Smooth muscle cell (in vitro differentiated cells): ENCODE results near the gene NHS. TPM values are rescaled to one million over a fixed set of nuclear protein-coding genes. Genes with fewer than 3 reads are reported as not detected.
A peak's percentile ranks its signal among the peaks of the same experiment; 100 is the strongest.

Source experiments
- DNase-seq: peaks from one replicate; lab custom pipeline; 2025; ENCODE audit not compliant: unreplicated experiment; lab: John Stamatoyannopoulos, UW
- H2AFZ ChIP-seq: fragments of 200-600 bp; sonication (generic); 2 replicates; pipeline ENCODE4 v1.6.0; 2016; ENCODE audit warnings: antibody characterized with exemption, low read depth, mild to moderate bottlenecking
- H3F3A ChIP-seq: fragments of 200-600 bp; sonication (generic); 2 replicates; pipeline ENCODE4 v1.6.0; 2017; ENCODE audit warnings: antibody characterized with exemption, low read depth
- H3K27ac ChIP-seq: fragments of 200-600 bp; sonication (generic); 2 replicates; pipeline ENCODE4 v1.5.1; 2016; ENCODE audit warnings: low read depth, mild to moderate bottlenecking
- H3K27me3 ChIP-seq: fragments of 200-600 bp; sonication (generic); 2 replicates; pipeline ENCODE4 v1.6.1; 2016; ENCODE audit warnings: low read depth, mild to moderate bottlenecking
- H3K36me3 ChIP-seq: fragments of 200-600 bp; sonication (generic); 2 replicates; pipeline ENCODE4 v1.5.1; 2016; ENCODE audit warnings: low read depth
- H3K4me1 ChIP-seq: fragments of 200-600 bp; sonication (generic); 2 replicates; pipeline ENCODE4 v1.5.1; 2016; ENCODE audit warnings: low read depth
- H3K4me2 ChIP-seq: fragments of 200-600 bp; sonication (generic); 2 replicates; pipeline ENCODE4 v1.6.0; 2016; ENCODE audit warnings: mild to moderate bottlenecking
- H3K4me3 ChIP-seq: fragments of 200-600 bp; sonication (generic); 2 replicates; pipeline ENCODE4 v1.5.1; 2016; ENCODE audit warnings: mild to moderate bottlenecking
- H3K79me2 ChIP-seq: fragments of 200-600 bp; sonication (generic); 2 replicates; pipeline ENCODE4 v1.6.0; 2016; ENCODE audit warnings: low read depth, mild to moderate bottlenecking
- H3K9ac ChIP-seq: fragments of 200-600 bp; sonication (generic); 2 replicates; pipeline ENCODE4 v1.6.0; 2016; ENCODE audit warnings: low read depth
- H3K9me3 ChIP-seq: fragments of 200-600 bp; sonication (generic); replicated peaks from 2 replicates; pipeline ENCODE4 v1.5.1; 2016; ENCODE audit warnings: low read depth
- H4K20me1 ChIP-seq: fragments of 200-600 bp; sonication (generic); 2 replicates; pipeline ENCODE4 v1.6.0; 2016; ENCODE audit warnings: low read depth
- WGBS: methylation state at CpG from one replicate; pipeline ENCODE4 v1.1.7; 2016; ENCODE audit warnings: low lambda C conversion rate; 5-methylcytosine and 5-hydroxymethylcytosine counted together
- polyA plus RNA-seq: library from polyadenylated mRNA; unstranded; fragments of >200 nt; fragmentation: Nextera tagmentation; extraction: Ambion mirVana; gene quantifications from 2 replicates; pipeline ENCODE4 v1.2.1, GENCODE V29; 2016
- total RNA-seq: library from RNA; depleted of rRNA; stranded (reverse); fragments of >200 nt; gene quantifications from 2 replicates; pipeline ENCODE4 v1.2.3, GENCODE V29; 2014
- TF ChIP-seq, protein P1 (sequence below): fragments of 200-600 bp; sonication (generic); IDR thresholded peaks from 2 replicates; pipeline ENCODE4 v1.5.1; 2017; ENCODE audit warnings: borderline replicate concordance, mild to moderate bottlenecking, antibody characterized with exemption; ENCODE audit not compliant: insufficient read depth, poor library complexity, severe bottlenecking

Gene NHS
- total and polyA plus RNA-seq, 2 experiments from 2014 or later, result 2.6 to 9.6 TPM

DNA sequence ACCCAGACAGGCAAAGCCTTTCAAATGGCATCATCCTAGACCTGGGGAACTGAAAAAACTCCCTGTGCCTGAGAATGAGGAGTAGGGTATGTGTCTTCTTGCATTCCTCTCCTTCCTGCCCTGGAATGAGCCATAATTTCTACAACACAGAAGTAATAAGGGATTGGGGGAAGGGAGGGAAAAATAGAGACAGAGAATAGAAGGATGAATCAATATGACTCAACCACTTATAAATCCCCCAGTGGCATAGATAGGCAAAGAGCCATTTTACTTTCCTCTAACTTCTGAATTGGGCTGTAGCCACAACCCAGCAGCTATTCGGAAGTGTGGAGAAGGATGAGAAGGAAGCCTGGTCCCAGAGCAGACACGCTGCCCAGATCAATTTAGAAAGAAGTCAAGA is 99.9 kb downstream of the NHS start:
- Histone ChIP-seq H3K9ac (no peak overlapping the region), H4K20me1 (no peaks in the 10 kb centered on the region), H3K27ac (peak overlapping the region; percentile 60), H3K4me3 (no peak overlapping the region), H3K9me3 (no peaks in the 10 kb centered on the region), H3K27me3 (no peaks in the 10 kb centered on the region), H3F3A (no peaks in the 10 kb centered on the region), H3K4me1 (no peaks in the 10 kb centered on the region), H3K4me2 (peak overlapping the region; percentile 28), H3K79me2 (no peaks in the 10 kb centered on the region), H2AFZ (no peak overlapping the region), H3K36me3 (no peaks in the 10 kb centered on the region)
- no peak for DNase-seq
- TF ChIP-seq, protein P1, sequence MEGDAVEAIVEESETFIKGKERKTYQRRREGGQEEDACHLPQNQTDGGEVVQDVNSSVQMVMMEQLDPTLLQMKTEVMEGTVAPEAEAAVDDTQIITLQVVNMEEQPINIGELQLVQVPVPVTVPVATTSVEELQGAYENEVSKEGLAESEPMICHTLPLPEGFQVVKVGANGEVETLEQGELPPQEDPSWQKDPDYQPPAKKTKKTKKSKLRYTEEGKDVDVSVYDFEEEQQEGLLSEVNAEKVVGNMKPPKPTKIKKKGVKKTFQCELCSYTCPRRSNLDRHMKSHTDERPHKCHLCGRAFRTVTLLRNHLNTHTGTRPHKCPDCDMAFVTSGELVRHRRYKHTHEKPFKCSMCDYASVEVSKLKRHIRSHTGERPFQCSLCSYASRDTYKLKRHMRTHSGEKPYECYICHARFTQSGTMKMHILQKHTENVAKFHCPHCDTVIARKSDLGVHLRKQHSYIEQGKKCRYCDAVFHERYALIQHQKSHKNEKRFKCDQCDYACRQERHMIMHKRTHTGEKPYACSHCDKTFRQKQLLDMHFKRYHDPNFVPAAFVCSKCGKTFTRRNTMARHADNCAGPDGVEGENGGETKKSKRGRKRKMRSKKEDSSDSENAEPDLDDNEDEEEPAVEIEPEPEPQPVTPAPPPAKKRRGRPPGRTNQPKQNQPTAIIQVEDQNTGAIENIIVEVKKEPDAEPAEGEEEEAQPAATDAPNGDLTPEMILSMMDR, result no peak
- WGBS, result 80% methylated on average over 2 of the region's 2 CpGs

DNA sequence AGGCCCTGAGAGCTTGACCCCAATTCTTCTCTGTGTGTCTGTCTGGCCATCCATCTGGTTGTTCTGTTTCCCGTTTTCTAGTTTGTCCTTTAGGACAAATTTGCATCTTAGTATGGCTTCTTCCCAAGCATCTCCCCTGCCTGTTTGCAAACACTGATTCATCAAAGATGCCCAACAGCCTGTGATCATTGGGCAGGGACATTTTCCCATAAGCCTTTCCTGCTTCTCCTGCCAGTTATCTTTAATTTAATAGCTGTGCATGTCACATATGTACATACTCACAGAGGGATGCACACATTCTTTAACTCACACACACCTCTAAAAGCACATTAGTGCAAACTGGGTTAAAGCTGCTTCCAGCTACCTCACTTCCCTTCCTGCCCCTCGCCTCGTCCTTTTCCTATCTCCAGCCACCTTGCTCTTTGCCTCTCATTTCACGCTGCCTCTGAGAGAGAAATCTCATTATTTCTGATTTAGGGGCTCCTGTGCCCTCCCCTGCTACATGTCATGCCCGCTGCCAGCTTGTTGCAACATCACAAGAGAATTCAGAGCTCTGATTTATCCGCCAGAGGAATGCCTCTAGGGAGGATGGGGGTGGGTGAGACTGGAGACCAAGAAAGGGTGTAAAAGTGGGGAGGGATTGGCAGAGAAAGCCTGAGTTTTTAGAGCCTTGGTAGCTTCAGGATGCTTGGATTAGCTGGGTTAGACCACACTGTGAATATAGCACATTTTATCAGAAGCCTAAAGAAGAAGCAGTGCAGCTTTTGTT is 100.6 kb downstream of the NHS start:
- Histone ChIP-seq H3K27me3 (no peaks in the 10 kb centered on the region), H3K4me2 (peak overlapping the region; percentile 4), H4K20me1 (no peaks in the 10 kb centered on the region), H3K4me3 (no peak overlapping the region), H3F3A (no peaks in the 10 kb centered on the region), H3K36me3 (no peaks in the 10 kb centered on the region), H3K4me1 (no peaks in the 10 kb centered on the region), H3K79me2 (no peaks in the 10 kb centered on the region), H2AFZ (no peak overlapping the region), H3K9ac (no peak overlapping the region), H3K9me3 (no peaks in the 10 kb centered on the region), H3K27ac (peak overlapping the region; percentile 60)
- TF ChIP-seq, protein P1, result no peak
- no peak for DNase-seq
- 53% methylated on average over 6 of the region's 6 CpGs for WGBS

- Histone ChIP-seq H2AFZ (no peak overlapping the region), H4K20me1 (no peaks in the 10 kb centered on the region), H3K36me3 (no peaks in the 10 kb centered on the region), H3F3A (no peaks in the 10 kb centered on the region), H3K4me3 (no peak overlapping the region), H3K27ac (no peak overlapping the region), H3K9me3 (no peaks in the 10 kb centered on the region), H3K79me2 (no peaks in the 10 kb centered on the region), H3K4me2 (no peak overlapping the region), H3K4me1 (no peaks in the 10 kb centered on the region), H3K9ac (no peak overlapping the region), H3K27me3 (no peaks in the 10 kb centered on the region)
- WGBS, result 38% methylated on average over 2 of the region's 2 CpGs
- DNase-seq, result no peak
- TF ChIP-seq, protein P1, result no peak
Measured at GRCh38 chrX:17476411-17476810, 101.4 kb downstream of the NHS start.

DNA sequence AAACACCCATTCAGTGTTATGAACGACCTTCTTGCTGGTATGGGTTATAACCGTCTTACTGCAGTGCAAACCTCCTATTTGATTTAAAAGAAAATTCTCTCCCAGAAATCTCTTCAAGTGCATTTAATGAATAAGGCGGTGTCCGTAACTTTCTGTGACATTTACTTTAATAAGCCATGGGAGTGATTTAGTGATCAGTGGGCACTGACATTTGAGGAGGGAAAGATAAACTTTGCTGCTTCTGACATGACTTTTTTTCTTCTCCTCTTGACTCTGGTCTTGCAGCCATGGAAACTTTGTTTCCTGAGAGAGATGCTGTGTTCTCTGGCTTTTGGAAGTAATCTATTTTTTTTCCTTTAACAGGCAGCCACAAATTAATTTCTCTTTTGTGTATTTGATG is 106.1 kb downstream of the NHS start:
- Histone ChIP-seq H3K36me3 (no peaks in the 10 kb centered on the region), H3K4me3 (no peak overlapping the region), H3K79me2 (no peaks in the 10 kb centered on the region), H2AFZ (no peak overlapping the region), H3K9me3 (no peaks in the 10 kb centered on the region), H3K4me1 (no peaks in the 10 kb centered on the region), H3K27ac (no peak overlapping the region), H4K20me1 (no peaks in the 10 kb centered on the region), H3F3A (no peaks in the 10 kb centered on the region), H3K27me3 (no peaks in the 10 kb centered on the region), H3K4me2 (no peak overlapping the region), H3K9ac (no peak overlapping the region)
- 78% methylated on average over 4 of the region's 4 CpGs for WGBS
- TF ChIP-seq, protein P1, result no peak
- no peak for DNase-seq
